ENCODE measurements around the gene ANKFY1.
A peak's percentile ranks its signal among the peaks of the same experiment; 100 is the strongest.

Gene ANKFY1

DNA sequence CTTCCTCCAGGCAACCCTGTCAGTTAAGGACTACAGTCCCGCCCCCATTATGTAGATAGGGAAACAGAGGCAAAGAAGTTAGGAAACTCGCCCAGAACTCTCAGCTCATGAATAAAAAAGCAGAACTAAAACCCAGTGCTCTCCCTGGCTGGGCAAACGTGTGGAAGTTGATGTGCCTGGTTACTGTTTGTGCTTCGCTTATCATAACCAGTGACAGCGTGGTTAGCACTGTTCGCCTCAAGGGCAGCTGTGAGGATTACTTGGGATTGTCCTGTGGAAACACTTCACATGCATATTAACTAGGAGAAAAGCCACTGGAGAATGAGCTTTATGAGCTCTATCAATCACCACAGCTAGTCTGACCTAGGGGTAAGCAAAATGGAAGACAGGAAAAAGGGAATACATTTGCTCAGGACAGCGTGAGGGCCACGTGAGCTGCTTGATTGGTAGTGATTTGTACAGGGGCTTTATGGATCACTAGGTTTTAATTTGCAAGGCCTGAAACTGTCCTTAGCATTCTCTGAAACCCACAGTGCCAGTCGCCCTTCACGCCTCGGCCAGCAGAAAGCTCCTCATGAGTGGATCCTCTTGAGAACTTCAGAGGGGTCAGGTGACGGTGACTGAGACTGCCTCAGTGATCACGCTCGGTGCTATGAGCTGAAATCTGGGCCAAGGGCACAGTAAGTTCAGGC lies 100.9 kb downstream of the ANKFY1 start:
- no peak overlapping the region for H3K4me3 ChIP-seq (ENCODE audit: low read depth, low read length)

DNA sequence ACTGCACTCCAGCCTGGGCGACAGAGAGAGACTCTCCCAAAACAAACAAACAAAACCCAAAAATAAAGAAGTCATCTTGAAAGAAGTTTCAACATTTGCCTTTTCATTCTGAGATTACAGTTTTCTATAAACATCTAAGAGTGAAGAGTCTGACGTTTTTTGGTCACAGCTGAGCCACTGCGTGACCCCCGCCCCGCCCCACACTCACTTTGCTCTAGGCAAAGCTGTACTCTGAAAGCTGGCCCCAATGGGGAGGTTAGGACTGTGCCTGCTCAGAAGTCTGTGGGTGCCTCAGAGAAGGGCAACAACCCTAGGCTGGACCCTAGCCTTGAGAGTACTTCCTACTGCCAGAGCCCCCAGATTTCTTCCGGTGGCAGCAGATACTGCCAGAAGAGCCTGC lies 101.5 kb downstream of the ANKFY1 start:
- DNase-seq (ENCODE audit: low read depth): no peak
- H3K4me3 ChIP-seq (ENCODE audit: low read depth, low read length): no peak overlapping the region

More for the DNA sequence above, 100.9 kb downstream of the ANKFY1 start:
- DNase-seq (ENCODE audit: low read depth): no peak

DNA sequence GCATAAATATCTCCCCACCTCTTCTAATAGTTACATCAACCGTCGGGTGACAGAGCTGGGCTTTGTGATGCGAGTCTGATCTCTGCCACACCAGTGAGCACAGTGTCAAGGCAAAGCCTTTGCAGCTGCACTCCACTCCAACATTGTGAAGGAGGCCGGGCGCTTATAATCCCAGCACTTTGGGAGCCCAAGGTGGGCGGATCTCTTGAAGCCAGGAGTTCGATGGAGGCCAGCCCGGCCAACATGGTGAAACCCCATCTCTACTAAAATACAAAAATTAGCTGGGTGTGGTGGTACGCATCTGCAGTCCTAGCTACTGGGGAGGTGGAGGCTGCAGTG lies 101.8 kb downstream of the ANKFY1 start:
- no peak for DNase-seq (ENCODE audit: low read depth)
- H3K4me3 ChIP-seq (ENCODE audit: low read depth, low read length): no peak overlapping the region

DNA sequence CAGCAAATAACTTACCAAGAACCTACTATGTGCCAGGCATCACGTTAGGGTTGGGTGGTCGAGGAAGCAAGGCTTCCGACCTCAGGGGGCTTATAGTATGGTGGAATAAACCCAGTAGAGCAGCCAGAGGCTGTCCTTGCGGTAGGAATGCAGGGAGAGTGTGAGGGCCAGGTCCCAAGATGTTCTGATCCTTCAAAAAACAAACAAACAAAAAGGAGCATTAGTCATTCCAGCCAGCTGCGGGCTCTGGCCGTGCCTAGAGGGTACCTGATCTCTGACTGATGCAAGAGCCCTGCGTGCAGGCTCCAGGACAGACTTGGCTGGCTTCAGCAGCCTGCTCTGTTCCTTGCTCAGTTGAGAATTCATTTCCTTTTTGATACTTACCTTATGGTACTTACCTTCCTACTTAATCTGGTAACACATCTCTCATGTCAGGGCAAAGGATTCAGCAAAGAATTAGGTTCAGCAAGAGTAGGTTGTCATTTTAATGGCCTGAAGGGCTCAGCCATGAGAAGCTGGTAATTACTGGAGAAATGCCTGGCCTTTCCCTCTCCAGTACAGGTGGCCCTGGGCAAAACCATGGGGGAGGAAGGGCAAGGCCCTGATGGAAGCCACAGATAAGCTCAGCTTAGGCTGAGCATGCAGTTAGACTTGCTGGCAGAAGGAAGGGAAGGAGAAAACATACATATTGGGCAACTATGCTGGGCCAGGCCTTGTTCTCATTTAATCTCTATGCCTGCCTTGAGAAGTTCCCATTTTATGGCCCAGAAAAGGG lies 102.4 kb downstream of the ANKFY1 start:
- peak; percentile 70 for DNase-seq (ENCODE audit: low read depth)
- no peak overlapping the region for H3K4me3 ChIP-seq (ENCODE audit: low read depth, low read length)

DNA sequence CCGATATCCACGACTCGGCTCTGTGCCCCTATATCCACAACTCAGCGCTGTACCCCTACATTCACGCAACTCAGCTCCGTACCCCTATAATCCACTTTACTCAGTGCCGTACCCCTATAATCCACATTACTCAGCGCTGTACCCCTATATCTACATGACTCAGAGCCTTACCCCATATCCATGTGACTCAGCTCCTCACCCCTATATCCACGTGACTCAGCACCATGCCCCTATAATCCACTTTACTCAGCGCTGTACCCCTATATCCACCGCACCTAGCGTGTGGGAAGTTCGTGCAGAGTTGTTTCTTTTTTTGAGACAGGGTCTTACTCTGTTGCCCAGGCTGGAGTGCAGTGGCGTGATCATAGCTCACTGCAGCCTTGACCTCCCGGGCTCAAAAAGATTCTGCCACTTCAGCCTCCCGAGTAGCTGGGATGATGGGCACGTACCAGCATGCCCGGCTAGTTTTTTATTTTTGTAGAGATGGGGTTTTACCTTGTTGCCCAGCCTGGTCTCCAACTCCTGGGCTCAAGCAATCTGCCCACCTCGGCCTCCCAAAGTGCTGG lies 103.4 kb downstream of the ANKFY1 start:
- H3K4me3 ChIP-seq (ENCODE audit: low read depth, low read length): no peak overlapping the region
- DNase-seq (ENCODE audit: low read depth): no peak

DNA sequence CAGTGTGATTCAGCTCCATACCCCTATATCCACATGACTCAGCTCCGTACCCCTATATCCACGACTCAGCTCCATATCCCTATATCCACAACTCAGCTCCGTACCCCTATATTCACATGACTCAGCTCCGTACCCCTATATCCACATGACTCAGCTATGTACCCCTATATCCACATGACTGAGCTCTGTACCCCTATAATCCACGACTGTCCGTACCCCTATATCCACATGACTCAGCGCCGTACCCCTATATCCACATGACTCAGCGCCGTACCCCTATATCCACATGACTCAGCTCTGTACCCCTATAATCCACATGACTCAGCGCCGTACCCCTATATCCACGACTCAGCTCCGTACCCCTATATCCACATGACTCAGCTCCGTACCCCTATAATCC lies 104.0 kb downstream of the ANKFY1 start:
- H3K4me3 ChIP-seq (ENCODE audit: low read depth, low read length): no peak overlapping the region
- no peak for DNase-seq (ENCODE audit: low read depth)

DNA sequence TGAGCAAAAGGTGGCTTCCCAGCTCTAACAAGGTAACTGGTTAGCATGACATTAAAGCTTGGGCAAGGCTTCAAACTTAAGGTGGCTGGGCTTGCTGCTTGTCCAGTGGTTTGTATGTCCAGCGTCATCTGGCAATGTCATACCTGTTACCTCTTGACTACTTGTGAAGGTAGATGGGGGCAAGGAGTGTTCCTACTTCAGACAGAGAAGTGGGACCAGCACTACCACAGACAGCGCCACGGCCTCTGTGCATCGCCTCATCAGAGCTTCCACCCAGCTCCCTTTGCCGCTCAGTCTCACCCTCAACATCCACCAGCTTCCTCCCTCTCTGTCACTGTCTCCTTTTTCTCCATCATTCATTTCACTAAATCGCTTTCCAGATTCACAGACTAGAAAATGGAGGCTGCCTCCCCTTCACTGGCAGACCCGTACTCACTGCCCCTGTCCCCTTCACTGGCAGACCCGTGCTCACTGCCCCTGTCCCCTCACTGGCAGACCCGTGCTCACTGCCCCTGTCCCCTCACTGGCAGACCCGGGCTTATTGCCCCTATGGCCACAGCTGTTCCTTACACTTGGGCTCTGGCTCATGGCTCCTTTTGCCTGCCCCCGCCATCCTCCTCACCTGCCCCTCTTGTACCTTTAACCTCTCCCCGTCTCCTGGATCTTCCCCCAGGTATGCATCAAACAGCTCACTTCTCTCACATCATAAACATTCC lies 106.0 kb downstream of the ANKFY1 start:
- no peak for DNase-seq (ENCODE audit: low read depth)
- H3K4me3 ChIP-seq (ENCODE audit: low read depth, low read length): no peak overlapping the region

DNA sequence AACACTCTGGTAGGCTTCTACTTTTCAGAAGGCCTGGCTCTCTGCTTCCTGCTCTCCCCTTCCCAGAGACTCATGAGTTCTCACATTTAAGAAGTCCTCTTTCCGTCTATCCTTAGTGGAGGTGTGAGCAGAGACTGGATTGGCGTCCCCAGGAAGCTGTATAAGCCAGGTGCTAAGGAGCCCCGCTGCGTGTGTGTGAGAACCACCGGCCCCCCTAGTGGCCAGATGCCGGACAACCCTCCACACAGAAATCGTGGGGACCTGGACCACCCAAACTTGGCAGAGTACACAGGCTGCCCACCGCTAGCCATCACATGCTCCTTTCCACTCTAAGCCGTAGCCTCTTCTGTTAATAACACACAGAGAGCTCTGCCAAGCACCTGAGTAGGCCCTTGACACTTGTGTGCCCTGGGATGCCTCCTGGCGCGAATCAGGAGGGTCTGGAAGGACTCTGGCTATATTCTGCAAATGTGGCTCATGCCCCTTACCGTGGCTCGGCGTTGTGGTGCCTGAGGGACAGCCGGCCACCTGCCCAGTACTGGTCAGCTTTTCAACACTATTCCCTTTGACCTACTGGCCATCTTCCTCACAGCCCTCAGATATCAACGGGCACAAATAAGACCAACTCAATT lies 106.9 kb downstream of the ANKFY1 start:
- H3K4me3 ChIP-seq (ENCODE audit: low read depth, low read length): no peak overlapping the region
- no peak for DNase-seq (ENCODE audit: low read depth)

DNA sequence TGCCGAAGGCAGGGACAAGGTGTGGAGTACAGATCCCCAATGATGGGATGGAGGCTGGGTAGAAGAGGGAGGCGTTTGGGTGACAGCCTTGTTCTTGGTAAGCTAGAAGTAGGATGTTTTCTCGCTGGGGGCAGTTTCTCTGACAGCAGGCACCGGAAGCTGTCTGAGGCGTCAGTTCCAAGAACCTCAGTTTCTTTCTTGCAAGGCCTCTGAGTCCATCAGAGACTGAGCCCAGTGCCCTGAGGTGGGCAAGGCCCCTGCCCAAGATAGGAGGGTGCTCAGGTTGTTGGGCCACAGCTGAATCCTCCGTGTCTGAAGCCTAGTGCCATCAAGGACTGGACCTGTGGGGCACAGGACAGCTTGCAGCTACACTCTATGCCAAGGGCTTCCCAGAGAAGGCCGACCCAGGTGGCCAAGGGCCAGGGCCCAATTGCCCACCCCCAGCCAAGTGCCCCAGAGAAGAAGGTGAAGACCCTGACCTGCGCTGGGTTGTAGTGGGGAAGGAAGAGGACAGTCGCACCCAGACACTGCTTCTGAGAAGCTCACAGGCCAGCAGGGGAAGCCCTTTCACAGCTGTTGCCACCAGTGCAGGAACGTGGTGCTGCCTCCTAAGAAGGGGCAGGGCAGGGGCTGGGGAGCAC lies 107.7 kb downstream of the ANKFY1 start:
- no peak overlapping the region for H3K4me3 ChIP-seq (ENCODE audit: low read depth, low read length)
- no peak for DNase-seq (ENCODE audit: low read depth)

DNA sequence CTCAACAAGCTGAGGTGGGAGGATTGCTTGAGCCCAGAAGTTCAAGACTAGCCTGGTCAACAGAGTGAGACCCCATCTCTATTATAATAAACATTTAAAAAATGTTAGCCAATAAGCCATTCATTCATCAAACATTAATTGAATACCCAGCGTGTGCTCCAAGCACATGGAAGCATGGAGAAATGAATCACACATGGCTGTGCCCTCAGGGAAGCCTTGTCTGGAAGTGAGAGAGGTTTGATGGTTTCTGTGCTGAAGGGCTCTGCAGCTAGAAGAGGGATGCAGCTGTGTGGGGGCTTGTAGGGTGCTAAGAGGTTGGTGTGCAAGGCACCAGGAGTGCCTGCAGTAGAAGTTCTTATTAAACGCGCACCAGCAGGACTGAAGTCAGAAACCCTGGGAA lies 109.6 kb downstream of the ANKFY1 start:
- H3K4me3 ChIP-seq (ENCODE audit: low read depth, low read length): no peak overlapping the region
- DNase-seq (ENCODE audit: low read depth): no peak

DNA sequence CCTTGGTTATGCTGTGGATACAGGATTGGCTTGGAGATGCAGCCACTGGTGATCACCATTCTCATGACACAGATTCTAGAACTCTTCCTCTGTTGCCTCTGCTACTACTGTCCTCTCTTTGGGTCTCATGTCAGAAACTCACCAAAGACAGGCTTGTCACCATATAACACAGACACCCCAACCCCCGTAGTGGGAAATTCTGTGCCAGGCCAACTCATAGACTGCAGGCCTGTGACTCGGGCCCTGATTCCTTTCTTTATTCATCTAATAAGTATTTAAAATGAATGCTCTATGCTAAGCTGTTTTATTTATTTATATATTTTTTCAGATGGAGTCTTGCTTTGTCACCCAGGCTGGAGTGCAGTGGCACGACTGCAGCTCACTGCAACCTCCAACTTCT lies 111.3 kb downstream of the ANKFY1 start:
- no peak overlapping the region for H3K4me3 ChIP-seq (ENCODE audit: low read depth, low read length)
- DNase-seq (ENCODE audit: low read depth): no peak

DNA sequence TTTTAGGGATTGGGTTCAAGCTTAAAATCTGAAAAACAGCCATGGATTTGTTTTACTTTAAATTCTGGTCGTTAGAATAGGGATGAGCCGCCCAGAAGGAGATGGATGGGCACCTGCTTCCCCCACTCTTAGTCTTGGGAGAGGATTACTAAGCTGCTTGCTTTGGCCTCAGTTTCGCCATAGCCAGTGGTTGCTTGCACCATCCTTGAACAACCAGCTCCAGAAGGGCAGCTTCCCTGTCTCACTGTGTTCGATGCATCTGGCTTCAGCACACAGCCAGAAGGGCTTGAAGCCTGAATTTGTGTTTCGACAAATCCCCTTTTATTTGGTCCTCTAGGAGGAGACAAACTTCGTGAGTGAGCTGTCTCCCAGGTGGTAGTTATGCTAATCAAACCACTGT lies 113.7 kb downstream of the ANKFY1 start:
- no peak for DNase-seq (ENCODE audit: low read depth)
- no peak overlapping the region for H3K4me3 ChIP-seq (ENCODE audit: low read depth, low read length)

DNA sequence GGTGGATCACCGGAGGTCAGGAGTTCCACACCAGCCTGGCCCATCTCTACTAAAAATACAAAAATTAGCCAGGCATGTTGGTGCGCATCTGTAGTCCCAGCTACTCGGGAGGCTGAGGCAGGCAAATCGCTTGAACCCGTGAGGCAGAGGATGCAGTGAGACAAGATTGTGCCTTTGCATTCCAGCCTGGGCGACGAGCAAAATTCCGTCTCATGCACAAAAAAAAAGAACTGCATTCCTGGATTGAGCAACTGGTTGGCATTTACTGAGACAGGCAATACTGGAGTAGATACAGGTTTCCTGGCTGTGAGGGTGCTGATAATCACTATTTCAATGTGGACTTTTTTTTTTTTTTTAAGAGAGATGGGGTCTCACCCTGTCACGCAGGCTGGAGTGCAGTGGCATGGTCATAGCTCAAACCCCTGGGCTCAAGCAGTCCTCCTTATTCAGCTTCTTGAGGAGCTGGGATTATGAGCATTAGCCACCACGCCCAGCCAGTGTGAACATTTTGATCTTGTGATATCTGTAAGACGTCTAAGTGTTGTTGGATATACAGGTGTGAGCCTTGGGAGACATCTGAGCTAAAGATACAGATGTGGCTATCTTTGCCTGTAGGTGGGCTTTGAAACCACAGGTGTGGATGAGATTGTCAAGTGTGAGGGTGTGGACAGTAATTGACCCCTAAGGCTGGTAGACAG lies 115.0 kb downstream of the ANKFY1 start:
- H3K4me3 ChIP-seq (ENCODE audit: low read depth, low read length): no peak overlapping the region
- no peak for DNase-seq (ENCODE audit: low read depth)

DNA sequence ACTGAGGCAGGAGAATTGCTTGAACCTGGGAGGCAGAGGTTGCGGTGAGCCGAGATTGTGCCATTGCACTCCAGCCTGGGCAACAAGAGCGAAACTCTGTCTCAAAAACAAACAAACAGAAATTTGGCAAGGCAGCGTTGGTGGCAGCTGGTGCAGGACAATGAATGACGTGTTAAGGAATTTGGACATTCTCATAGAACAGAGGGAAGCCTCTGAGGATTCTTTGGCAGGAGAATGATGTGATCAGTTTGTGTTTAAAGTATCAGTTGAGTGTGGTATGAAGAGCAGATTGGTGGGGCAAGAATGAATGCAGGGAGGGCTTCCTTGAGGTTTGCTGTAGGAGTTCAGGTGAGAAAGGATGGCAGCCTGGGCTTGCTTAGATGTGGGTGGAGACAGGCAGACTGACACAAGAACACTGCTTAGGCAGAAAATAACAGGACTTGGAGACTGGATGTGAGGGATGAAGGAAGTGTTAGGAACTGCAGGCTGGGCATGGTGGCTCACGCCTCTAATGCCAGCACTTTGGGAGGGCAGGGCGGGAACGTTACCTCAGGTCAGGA lies 115.9 kb downstream of the ANKFY1 start:
- no peak overlapping the region for H3K4me3 ChIP-seq (ENCODE audit: low read depth, low read length)

DNA sequence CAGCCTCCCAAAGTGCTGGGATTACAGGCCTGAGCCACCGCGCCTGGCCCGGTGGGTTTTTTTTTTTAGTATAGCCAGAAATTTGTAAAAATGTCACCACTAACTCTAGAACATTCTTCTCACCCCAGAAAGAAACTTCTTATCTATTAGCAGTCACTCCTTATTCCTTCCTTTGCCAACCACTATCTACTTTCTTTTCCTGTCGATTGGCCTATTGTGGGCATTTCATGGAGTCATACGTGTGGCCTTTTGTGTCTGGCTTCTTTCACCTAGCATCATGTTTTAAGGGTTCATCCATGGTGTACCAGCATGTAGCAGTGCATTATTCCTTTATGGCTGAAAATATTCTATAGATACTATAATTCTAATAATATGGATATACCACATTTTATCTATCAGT lies 117.1 kb downstream of the ANKFY1 start:
- DNase-seq (ENCODE audit: low read depth): no peak
- no peak overlapping the region for H3K4me3 ChIP-seq (ENCODE audit: low read depth, low read length)

More for the DNA sequence above, 115.9 kb downstream of the ANKFY1 start:
- DNase-seq (ENCODE audit: low read depth): no peak

DNA sequence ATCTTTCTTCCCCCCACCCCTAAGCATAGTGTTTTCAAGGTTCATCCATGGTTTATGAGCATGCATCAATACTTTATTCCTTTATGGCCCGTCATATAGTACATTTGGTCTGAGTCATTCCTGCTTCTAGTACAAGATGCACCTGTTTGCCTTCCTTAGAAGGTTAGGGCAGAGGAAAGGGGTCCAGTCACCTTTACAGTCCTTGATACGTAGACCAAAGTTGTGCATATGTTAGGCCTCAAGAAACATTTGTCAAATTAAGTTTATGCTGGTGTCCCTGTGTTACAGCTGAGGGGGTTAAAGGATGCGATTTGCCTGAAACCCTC lies 119.4 kb downstream of the ANKFY1 start:
- peak overlapping the region; percentile 73 for H3K4me3 ChIP-seq (ENCODE audit: low read depth, low read length)
- no peak for DNase-seq (ENCODE audit: low read depth)

DNA sequence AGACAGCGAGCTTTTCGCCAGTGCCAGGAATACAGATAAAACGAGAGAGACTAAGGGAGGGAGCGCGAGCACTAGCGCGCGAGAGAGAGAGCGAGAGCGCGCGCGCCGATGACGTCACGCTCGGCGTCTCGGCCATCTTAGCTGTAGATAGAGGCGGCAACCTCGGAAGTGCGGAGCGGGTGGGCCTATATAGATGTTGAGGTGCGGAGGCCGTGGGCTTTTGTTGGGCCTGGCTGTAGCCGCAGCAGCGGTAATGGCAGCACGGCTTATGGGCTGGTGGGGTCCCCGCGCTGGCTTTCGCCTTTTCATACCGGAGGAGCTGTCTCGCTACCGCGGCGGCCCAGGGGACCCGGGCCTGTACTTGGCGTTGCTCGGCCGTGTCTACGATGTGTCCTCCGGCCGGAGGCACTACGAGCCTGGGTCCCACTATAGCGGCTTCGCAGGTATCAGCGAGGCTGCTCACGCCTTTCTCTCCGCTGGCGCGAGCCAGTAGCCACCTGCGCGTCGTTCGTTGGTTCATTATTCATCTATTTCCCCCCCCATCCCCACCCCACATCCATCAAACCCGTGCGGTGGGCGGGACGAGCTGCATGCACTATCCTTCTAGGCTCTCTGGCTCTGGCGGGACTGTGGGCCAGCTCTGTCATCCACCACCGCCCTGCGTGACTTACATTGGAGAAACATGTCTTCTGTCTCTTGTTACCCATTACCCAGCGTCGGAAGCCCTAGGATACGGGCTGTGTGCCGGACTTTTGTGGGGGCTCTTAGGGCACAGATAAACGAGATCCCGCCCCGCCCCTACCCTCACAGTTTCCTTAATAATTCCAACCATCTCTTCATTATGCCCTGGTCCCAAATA lies 120.0 kb downstream of the ANKFY1 start:
- peak; percentile 76 for DNase-seq (ENCODE audit: low read depth)
- H3K4me3 ChIP-seq (ENCODE audit: low read depth, low read length): peak overlapping the region; percentile 73
